ENCODE measurements around the gene OR5I1.
"Not testable (repeated sequence)": the region's sequence is repeated elsewhere in the genome, so short reads cannot be mapped to it uniquely, and the experiment has no call there.

The OR5I1 gene

DNA sequence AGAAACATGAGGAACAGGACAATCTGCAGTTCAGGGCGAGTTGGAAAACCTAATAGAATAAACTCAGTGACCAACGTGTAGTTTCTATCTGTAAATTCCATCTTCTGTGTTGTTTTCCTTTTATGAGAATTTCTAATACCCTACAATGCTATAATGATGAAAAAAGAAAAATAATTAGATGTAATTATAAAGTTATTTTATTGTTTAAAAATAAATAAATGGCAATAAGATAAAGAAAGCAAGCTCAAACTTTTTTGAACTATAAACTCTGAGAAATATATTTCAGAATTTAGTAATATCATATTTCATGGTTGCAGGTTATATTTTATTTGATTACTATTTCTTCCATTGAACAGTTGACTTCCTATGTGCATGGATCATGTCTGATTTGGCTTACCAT, at the start of gene OR5I1:
Gene OR5I1, minus strand, starts transcription at position 101 of the 400 bp plus-strand sequence. Its CDS starts 0 bp downstream, at position 101.
- DNase-seq (ENCODE audit: low spot score) = no peak

DNA sequence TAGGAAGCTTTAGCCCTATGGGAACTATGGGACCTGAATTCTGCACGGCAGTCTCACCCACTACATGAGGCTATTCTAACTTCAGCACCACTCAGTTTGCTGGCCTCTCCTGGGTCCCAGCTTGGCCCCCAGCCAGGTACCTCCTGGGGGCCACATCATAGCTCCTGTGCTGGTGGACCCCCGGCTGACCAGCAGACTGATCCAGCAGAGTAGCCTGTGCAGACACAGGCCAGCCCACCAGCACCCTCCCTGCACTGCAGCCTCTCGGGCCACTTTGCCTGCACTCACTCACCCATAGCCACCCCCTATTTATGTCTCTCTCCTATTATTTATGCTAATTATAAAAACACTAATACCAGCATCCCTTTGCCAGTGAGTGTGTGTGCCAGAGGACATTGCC, 34.7 kb upstream of the OR5I1 start:
- no peak for DNase-seq (ENCODE audit: low spot score)

DNA sequence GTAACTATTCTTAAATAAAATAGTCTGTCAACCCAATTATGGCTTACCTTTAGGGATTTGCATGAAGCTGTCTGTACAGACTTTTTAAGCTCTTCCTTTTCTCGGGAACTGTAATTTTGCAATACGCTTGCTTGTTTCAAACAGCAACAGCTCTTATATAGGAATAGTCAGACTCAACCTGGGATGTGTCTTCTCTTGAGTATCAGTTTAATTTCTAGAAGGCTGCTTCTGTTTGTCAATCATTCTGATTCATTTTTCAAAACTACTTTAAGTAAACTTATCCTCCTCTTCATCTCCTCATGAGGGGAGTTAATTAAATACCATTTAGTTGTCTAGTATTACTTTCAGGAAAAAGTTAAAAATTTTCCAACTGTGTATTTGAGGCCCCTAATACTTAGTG, 33.6 kb upstream of the OR5I1 start, which contains the start of gene OR10AG1:
Gene OR10AG1, minus strand, starts transcription at position 101 of the 400 bp plus-strand sequence. Its CDS starts 38 bp downstream, at position 63.
- DNase-seq (ENCODE audit: low spot score) = no peak

DNA sequence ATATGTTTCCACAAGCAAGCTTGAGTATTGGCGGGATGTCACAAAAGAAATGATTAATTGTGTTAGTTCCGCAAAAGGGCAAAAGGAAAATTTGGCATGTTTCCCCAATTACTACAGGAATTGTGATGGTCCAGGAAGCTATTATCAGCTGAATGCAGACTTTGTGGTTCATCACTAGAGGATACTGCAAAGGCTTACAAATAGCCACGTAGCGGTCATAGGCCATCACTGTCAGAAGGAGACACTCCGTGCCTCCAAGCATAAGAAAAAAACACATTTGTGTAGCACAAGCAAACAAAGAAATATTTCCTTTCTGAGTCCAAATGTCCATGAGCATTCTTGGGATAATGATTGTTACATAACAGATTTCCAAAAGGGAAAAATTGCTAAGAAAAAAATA, 31.7 kb upstream of the OR5I1 start:
- DNase-seq (ENCODE audit: low spot score) = no peak

DNA sequence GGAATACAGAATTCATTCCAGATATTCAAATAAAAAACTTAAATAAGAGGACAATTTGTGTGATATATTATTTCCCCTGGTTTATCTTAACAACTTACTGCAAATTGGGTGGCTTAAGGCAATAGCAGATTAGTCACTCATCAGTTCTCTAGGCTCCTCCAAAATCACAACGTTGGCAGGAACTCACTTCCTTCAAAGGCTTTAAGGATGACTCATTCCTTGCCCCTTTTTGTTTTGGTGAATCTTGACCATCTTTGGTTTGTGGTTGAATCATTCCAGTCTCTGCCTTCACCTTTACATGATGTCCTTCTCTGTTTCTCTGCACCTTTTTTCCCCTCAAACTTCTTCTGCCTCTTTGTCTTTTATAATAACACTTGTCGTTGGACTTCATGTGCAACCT, 30.2 kb upstream of the OR5I1 start:
- no peak for DNase-seq (ENCODE audit: low spot score)

DNA sequence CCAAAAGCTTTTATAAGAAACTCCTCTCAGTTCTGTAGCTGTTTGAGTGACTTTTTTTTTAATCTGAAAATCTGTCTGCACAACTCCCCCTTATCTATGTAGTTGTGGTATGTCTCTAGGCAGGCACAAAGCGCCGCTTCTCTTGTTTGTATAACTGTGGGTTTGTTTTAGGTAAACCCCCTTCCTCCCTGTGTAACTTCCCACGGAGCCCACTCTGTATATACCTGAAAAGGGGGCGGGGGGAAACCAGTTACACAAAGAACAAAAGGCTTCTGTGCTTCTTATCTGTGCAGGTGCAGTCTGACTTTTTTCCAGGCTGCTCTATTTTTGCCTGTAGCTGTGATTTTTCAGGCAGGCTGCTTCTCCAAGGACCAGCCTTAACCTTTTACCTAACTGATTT, 20.3 kb upstream of the OR5I1 start:
- DNase-seq (ENCODE audit: low spot score) = no peak

DNA sequence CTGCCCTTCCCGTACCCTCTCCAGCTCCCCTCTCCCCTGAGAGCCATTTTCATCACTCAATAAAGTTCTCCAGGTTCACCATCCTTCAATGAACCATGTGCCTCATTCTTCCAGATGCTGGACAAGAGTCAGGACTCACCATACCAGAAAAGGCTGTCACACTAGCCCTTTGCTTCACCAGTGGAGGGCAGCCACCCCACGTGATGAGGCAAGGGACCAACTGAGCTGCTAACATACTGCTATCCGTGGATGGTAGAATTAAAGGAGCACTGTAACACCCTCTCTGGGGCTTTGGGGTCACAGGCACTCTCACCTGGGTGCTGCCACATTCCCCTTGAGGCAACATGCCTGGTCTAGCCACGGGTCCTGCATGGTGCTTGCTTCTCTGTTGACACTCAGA, 13.1 kb upstream of the OR5I1 start:
- no peak for DNase-seq (ENCODE audit: low spot score)

DNA sequence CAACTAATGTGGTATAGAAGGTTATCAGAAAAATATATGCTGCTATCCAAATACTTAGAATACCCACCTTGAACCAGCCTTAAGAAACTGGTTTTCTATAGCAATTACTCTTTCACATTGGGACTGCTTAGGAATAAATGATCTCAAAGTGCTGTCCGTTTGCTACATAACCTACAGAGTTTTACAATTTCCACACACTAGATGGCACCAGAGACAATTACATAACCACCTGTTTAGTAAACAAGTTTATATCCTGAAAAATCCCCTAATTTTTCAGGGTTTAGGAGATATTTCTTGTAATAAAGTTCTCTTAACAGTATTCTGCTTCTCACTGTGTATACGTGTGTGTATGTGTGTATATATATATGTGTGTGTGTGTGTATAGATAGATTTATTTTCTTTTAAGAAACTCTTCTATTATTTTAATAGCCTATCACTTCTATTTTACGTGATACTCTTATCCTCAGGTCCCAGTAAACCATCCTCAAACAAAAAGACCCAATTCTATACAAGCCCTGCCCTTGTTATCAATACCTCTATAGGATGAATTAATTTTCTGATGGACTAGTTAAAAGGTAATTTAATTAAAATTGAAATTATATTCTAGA, 6.7 kb upstream of the OR5I1 start:
- DNase-seq (ENCODE audit: low spot score) = peak; percentile 62

DNA sequence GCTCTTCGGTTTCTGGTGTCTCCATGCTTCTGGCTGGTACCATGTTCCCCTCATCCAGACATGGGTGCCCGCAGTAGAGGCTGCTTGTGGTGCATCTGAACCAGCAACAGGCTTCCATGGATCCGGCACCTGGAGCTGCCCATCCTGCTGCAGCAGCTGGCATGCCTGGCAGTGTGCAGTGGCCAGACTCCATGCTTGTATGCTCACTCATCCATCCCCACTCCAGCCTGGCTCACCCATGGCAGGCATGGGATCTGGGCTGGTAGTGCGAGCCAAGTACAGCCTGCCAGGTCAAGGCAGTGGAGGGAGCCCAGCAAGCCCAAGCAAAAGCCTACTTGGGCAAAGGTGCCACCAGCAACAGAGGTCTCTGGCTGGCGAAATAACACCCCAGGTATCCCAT, 15.7 kb downstream of the OR5I1 start:
- DNase-seq (ENCODE audit: low spot score) = no peak

DNA sequence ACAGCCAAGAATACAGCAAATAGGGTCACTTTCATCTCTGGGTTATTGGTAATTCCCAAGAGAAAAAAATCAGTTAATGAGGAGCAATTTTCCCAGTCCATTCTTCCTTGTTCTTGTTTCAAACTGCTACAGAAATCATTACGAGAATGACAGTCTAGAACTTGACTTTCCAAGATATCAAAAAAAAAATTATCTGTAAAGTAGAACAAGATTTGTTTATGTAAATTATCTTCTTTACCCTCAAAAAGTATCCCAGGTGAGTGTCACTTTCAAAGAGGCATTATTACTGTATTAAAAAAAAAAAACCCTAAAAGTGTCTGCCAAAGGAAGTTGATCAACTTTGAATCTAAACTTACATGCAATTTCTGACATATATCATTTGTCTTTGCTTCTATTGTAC, 21.7 kb downstream of the OR5I1 start, which contains the start of gene OR5W2:
Gene OR5W2, minus strand, starts transcription at position 101 of the 400 bp plus-strand sequence. Its CDS starts 0 bp downstream, at position 101.
- no peak for DNase-seq (ENCODE audit: low spot score)

DNA sequence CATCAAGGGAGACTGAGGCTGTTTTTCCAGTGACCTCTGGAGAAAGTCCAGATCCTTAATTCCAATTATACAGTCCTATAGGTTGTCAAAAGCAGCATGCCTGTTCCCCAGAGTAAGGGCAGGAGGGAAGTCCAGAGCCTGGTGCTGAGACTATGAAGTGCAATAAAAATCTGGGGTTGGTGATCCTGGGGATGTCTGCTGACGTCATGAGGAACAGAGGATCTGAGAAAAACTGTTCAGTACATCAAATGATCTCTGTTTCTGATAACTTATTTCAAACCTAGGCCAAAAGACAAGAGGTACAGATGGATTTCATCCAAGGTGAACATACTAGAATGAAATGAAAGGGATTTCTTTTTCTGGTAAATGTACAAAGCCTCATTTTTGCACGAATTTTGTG, 33.9 kb downstream of the OR5I1 start:
- no peak for DNase-seq (ENCODE audit: low spot score)

DNA sequence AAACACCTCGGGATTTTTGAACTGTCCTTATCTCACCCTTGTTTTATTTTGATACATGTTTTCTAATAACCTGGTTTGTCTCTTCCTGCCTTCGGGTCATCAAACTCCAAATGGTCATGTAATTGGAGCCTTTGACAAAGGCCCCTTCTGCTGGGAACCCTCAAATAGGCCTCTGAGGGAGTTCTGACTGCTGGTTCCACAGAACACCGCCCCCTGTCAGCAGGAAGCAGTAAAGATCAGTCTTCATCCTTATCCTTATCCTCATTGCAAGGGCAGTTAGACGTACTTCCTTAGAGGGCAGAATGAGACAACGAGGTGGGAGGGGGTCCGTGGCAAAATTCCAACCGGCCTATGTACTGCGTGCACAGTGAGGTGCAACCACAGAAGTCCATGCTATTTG, 41.0 kb downstream of the OR5I1 start:
- no peak for DNase-seq (ENCODE audit: low spot score)

DNA sequence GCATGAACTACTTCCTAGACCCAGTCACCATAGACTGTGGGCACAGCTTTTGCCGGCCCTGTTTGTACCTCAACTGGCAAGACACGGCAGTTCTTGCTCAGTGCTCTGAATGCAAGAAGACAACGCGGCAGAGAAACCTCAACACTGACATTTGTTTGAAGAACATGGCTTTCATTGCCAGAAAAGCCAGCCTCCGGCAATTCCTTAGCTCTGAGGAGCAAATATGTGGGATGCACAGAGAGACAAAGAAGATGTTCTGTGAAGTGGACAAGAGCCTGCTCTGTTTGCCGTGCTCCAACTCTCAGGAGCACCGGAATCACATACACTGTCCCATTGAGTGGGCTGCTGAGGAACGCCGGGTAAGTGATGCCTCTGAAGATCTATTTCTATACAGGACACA, 50.7 kb downstream of the OR5I1 start:
- DNase-seq (ENCODE audit: low spot score) = not testable (repeated sequence)

Data from Ammon's horn (tissue), 1 donor.